Vagina (tissue), 2 donors: ENCODE data around the gene CPSF7. TPM values are rescaled to one million over a fixed set of nuclear protein-coding genes. Genes with fewer than 3 reads are reported as not detected.
A peak's percentile ranks its signal among the peaks of the same experiment; 100 is the strongest.

Experiments
- DNase-seq, 2 donors: peaks; one replicate each; pipeline ENCODE4 v3.0.0-alpha.2; 2017; ENCODE audit errors: extremely low spot score in 2 of 2
- H3K27ac ChIP-seq: fragments of 200-600 bp; sonication (generic); one replicate; pipeline ENCODE4 v1.5.1; 2019
- H3K27me3 ChIP-seq: fragments of 200-600 bp; sonication (generic); one replicate; pipeline ENCODE4 v1.5.1; 2019
- H3K36me3 ChIP-seq, 2 donors: fragments of 200-600 bp; sonication (generic); one replicate each; pipeline ENCODE4 v1.5.1; 2017 to 2019
- H3K4me1 ChIP-seq: fragments of 200-600 bp; sonication (generic); one replicate; pipeline ENCODE4 v1.5.1; 2019
- H3K4me3 ChIP-seq, 2 donors: fragments of 200-600 bp; sonication (generic); 1 replicate in 1 of 2; 2 replicates in 1 of 2; pipeline ENCODE4 v1.5.1; 2016 to 2019
- H3K9me3 ChIP-seq: fragments of 200-600 bp; sonication (generic); one replicate; pipeline ENCODE4 v1.5.1; 2019
- POLR2A ChIP-seq, 2 donors: fragments of 450-650 bp; IDR thresholded peaks; one replicate each; pipeline ENCODE4 v1.6.1; 2017; ENCODE audit warnings: antibody characterized with exemption in 2 of 2, mild to moderate bottlenecking in 2 of 2, moderate library complexity in 2 of 2
- POLR2AphosphoS5 ChIP-seq, 2 donors: sonication (generic); formaldehyde crosslinking; IDR thresholded peaks; one replicate each; pipeline ENCODE4 v1.9.0; 2017; ENCODE audit warnings: antibody characterized with exemption in 2 of 2, mild to moderate bottlenecking in 2 of 2, low read depth in 1 of 2; ENCODE audit not compliant: insufficient read depth in 1 of 2
- intact Hi-C: fragments of 100-400 bp; cut with DNase I; formaldehyde crosslinking; loops from one replicate; pipeline ENCODE4 v1.15.1; 2023
- total RNA-seq: library from RNA; depleted of rRNA; stranded (reverse); fragments of >200 nt; gene quantifications from one replicate; pipeline ENCODE4 v1.2.3, GENCODE V29; 2016
- TF ChIP-seq, protein P1 (sequence below), 3 experiments: fragments of 450-650 bp in 2 of 3; fragments of 200-600 bp in 1 of 3; sonication (generic) in 1 of 3; IDR thresholded peaks; one replicate each; pipeline ENCODE4 v1.5.1; 2017 to 2019; ENCODE audit warnings: antibody characterized with exemption in 3 of 3, mild to moderate bottlenecking in 2 of 3, moderate library complexity in 2 of 3

CPSF7 gene
- total RNA-seq, 1 donor from 2014 or later = 50.8 TPM

DNA sequence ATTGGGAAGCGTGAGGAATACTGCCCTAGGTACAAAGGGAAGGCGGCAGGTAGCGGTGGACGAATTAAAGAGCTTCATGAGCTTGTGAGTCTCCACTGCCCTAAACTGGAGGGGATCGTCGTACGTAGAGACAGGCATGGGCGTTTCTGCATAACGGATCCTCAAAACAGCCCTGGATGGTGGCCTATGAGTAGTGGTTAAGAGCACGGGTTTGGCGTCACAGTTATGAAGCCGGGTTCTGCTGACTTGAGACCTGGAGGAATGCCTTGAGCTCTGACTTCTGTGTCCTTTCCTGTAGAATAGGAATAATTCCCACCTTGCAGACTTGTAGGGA, 67.3 kb downstream of the CPSF7 start:
- H3K27ac ChIP-seq = peak overlapping the region; percentile 83
- no peaks in the 10 kb centered on the region for H3K27me3 ChIP-seq
- H3K36me3 ChIP-seq = peaks cover 0 to 32% of the 10 kb centered on the region in 2 donors
- no peak for DNase-seq
- no peak for TF ChIP-seq POLR2AphosphoS5 (IDR thresholded peaks at IDR 0.05; ENCODE audit: insufficient read depth in 1 of 2, low read depth in 1 of 2)
- no peak for TF ChIP-seq POLR2A (IDR thresholded peaks at IDR 0.05)
- TF ChIP-seq, protein P1, sequence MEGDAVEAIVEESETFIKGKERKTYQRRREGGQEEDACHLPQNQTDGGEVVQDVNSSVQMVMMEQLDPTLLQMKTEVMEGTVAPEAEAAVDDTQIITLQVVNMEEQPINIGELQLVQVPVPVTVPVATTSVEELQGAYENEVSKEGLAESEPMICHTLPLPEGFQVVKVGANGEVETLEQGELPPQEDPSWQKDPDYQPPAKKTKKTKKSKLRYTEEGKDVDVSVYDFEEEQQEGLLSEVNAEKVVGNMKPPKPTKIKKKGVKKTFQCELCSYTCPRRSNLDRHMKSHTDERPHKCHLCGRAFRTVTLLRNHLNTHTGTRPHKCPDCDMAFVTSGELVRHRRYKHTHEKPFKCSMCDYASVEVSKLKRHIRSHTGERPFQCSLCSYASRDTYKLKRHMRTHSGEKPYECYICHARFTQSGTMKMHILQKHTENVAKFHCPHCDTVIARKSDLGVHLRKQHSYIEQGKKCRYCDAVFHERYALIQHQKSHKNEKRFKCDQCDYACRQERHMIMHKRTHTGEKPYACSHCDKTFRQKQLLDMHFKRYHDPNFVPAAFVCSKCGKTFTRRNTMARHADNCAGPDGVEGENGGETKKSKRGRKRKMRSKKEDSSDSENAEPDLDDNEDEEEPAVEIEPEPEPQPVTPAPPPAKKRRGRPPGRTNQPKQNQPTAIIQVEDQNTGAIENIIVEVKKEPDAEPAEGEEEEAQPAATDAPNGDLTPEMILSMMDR (IDR thresholded peaks at IDR 0.05) = no peak
- H3K9me3 ChIP-seq = no peaks in the 10 kb centered on the region
- peaks cover 42% of the 10 kb centered on the region for H3K4me1 ChIP-seq
- intact Hi-C loops = no loop called here
- peak overlapping the region; percentile 56 to 72 for H3K4me3 ChIP-seq

GRCh38 chr11:61361741-61362541, 67.8 kb downstream of the CPSF7 start, which contains the start of the genes CYB561A3 and TMEM138:
CYB561A3 (minus strand) TSS chr11:61361882; CDS start chr11:61356713, 5,169 bp downstream.
TMEM138 (plus strand) TSS chr11:61362374; CDS start chr11:61364391, 2,017 bp downstream.
- Histone ChIP-seq H3K9me3 (no peaks in the 10 kb centered on the region), H3K27me3 (no peaks in the 10 kb centered on the region), H3K4me3 (peak within 1 kb of the TSS; percentile 56 to 72), H3K36me3 (peaks cover 0 to 26% of the 10 kb centered on the region in 2 donors), H3K4me1 (peaks cover 42% of the 10 kb centered on the region), H3K27ac (peak within 1 kb of the TSS; percentile 83)
- no peak for DNase-seq
- intact Hi-C loops = no loop called here
- TF ChIP-seq POLR2AphosphoS5 (IDR thresholded peaks at IDR 0.05; ENCODE audit: insufficient read depth in 1 of 2, low read depth in 1 of 2) (peak; percentile 92 to 93), POLR2A (IDR thresholded peaks at IDR 0.05) (peak in 1 of 2 donors; percentile 65)
- TF ChIP-seq, protein P1 (IDR thresholded peaks at IDR 0.05) = no peak

DNA sequence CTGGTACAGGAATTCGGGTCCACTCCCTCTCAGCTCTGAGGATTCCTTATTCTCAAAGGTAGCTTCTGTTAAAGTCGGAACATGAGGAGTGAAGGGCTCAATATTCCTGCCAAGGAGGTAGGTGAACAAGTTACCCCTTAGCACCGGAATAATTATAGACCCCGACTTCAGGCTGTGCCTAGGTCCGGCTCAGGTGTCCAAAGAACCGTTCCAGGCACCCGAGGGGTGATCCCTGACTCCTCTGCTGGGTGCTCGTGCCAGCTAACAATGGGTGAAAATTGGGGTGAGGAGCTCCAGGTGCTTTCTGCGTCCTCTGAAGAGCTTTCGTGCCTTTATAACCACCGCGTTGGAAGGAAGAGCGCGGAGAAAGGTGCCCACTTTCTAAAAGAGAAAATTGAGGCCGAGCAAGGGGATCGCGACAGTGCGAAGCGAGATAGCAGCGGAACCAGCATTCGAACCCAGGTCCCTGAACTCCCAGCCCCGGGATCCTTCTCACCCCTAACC, 68.5 kb downstream of the CPSF7 start:
- H3K27me3 ChIP-seq = no peaks in the 10 kb centered on the region
- peak overlapping the region; percentile 56 to 72 for H3K4me3 ChIP-seq
- no peaks in the 10 kb centered on the region for H3K9me3 ChIP-seq
- no peak for TF ChIP-seq POLR2A (IDR thresholded peaks at IDR 0.05)
- no peak for TF ChIP-seq POLR2AphosphoS5 (IDR thresholded peaks at IDR 0.05; ENCODE audit: insufficient read depth in 1 of 2, low read depth in 1 of 2)
- TF ChIP-seq, protein P1 (IDR thresholded peaks at IDR 0.05) = no peak
- peaks cover 42% of the 10 kb centered on the region for H3K4me1 ChIP-seq
- DNase-seq = no peak
- H3K36me3 ChIP-seq = peaks cover 0 to 21% of the 10 kb centered on the region in 2 donors
- intact Hi-C loops = no loop called here
- peak overlapping the region; percentile 83 for H3K27ac ChIP-seq

DNA sequence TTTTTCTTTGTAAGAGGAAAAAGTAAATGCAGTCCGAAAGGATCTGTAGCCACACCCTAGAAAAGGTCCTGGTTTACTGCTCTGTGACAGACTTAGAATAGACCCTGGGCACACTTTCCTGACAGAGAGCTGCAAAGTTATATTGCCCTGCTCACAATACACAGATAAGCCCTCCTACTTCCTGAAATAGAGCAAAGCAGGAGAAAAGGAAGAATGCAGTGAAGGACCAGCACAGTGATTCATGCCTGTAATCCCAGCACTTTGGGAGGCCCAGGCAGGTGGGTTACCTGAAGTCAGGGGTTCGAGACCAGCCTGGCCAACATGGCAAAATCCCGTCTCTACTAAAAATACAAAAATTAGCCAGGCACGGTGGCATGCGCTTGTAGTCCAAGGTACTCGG, 70.3 kb downstream of the CPSF7 start:
- no peak overlapping the region for H3K27ac ChIP-seq
- no peaks in the 10 kb centered on the region for H3K9me3 ChIP-seq
- H3K4me1 ChIP-seq = peaks cover 42% of the 10 kb centered on the region
- DNase-seq = no peak
- TF ChIP-seq, protein P1 (IDR thresholded peaks at IDR 0.05) = no peak
- TF ChIP-seq POLR2A (IDR thresholded peaks at IDR 0.05) (no peak), POLR2AphosphoS5 (IDR thresholded peaks at IDR 0.05; ENCODE audit: insufficient read depth in 1 of 2, low read depth in 1 of 2) (no peak)
- no peak overlapping the region for H3K4me3 ChIP-seq
- intact Hi-C loops = no loop called here
- H3K36me3 ChIP-seq = peaks cover 0 to 6% of the 10 kb centered on the region in 2 donors
- no peaks in the 10 kb centered on the region for H3K27me3 ChIP-seq

GRCh38 chr11:61358566-61358965, 71.2 kb downstream of the CPSF7 start:
- H3K27ac ChIP-seq = no peak overlapping the region
- intact Hi-C loops = no loop called here
- no peaks in the 10 kb centered on the region for H3K27me3 ChIP-seq
- no peak for DNase-seq
- H3K4me3 ChIP-seq = no peak overlapping the region
- no peak for TF ChIP-seq POLR2A (IDR thresholded peaks at IDR 0.05)
- TF ChIP-seq, protein P1 (IDR thresholded peaks at IDR 0.05) = no peak
- no peak for TF ChIP-seq POLR2AphosphoS5 (IDR thresholded peaks at IDR 0.05; ENCODE audit: insufficient read depth in 1 of 2, low read depth in 1 of 2)
- peaks cover 0 to 11% of the 10 kb centered on the region in 2 donors for H3K36me3 ChIP-seq
- no peaks in the 10 kb centered on the region for H3K9me3 ChIP-seq
- peaks cover 40% of the 10 kb centered on the region for H3K4me1 ChIP-seq
